SU-DHL-6 (cell line): ENCODE data around the gene PHF20.

Source experiments
- H2AFZ ChIP-seq: fragments of 200-600 bp; sonication (generic); 2 replicates; pipeline ENCODE4 v1.6.1; 2014; ENCODE audit warnings: low read depth, mild to moderate bottlenecking, moderate library complexity, mixed read lengths, antibody characterized with exemption, low read length; ENCODE audit not compliant: severe bottlenecking
- H3F3A ChIP-seq: fragments of 200-600 bp; shearing (Covaris generic); 2 replicates; pipeline ENCODE4 v1.6.0; 2016; ENCODE audit warnings: antibody characterized with exemption, mild to moderate bottlenecking; ENCODE audit not compliant: insufficient read depth
- H3K27ac ChIP-seq: fragments of 200-600 bp; sonication (generic); 2 replicates; pipeline ENCODE4 v1.5.1; 2016; ENCODE audit warnings: low read depth, mild to moderate bottlenecking, low read length, moderate library complexity, mixed read lengths
- H3K27me3 ChIP-seq: fragments of 200-600 bp; sonication (generic), shearing (Covaris generic); 2 replicates; pipeline ENCODE4 v1.6.0; 2014; ENCODE audit warnings: mild to moderate bottlenecking, low read length
- H3K36me3 ChIP-seq: fragments of 200-600 bp; sonication (generic); 2 replicates; pipeline ENCODE4 v1.6.1; 2014; ENCODE audit warnings: mild to moderate bottlenecking, low read length, mixed read lengths
- H3K4me2 ChIP-seq: fragments of 300-600, 200-600 bp; shearing (Covaris generic), sonication (generic); 2 replicates; pipeline ENCODE4 v1.6.0; 2014; ENCODE audit warnings: low read length, low read depth, mild to moderate bottlenecking; ENCODE audit not compliant: poor library complexity, severe bottlenecking
- H3K4me3 ChIP-seq: fragments of 200-600 bp; sonication (generic); 2 replicates; pipeline ENCODE4 v1.5.1; 2014; ENCODE audit warnings: antibody characterized with exemption, low read length, mild to moderate bottlenecking, mixed read lengths; ENCODE audit not compliant: insufficient read depth, poor library complexity, severe bottlenecking
- H3K79me2 ChIP-seq: fragments of 200-600 bp; sonication (generic); 2 replicates; pipeline ENCODE4 v1.6.1; 2014; ENCODE audit warnings: mild to moderate bottlenecking, low read length, moderate library complexity; ENCODE audit not compliant: insufficient read depth
- H3K9ac ChIP-seq: fragments of 200-600 bp; sonication (generic); 2 replicates; pipeline ENCODE4 v1.7.0; 2014; ENCODE audit warnings: mild to moderate bottlenecking, low read length
- H3K9me2 ChIP-seq: fragments of 200-600 bp; sonication (generic); replicated peaks from 2 replicates; pipeline ENCODE4 v1.6.1; 2014; ENCODE audit warnings: low read length; ENCODE audit not compliant: insufficient read depth
- H3K9me3 ChIP-seq: fragments of 200-600 bp; sonication (generic); 2 replicates; pipeline ENCODE4 v1.6.1; 2014; ENCODE audit warnings: low read length, mixed read lengths; ENCODE audit not compliant: insufficient read depth
- H4K20me1 ChIP-seq: fragments of 200-600 bp; sonication (generic); 2 replicates; pipeline ENCODE4 v1.6.1; 2014; ENCODE audit warnings: low read depth, mild to moderate bottlenecking, antibody characterized with exemption, low read length, moderate library complexity, mixed read lengths
- EZH2phosphoT487 ChIP-seq: fragments of 200-600 bp; sonication (generic), shearing (Covaris generic); conservative IDR thresholded peaks from 2 replicates; pipeline ENCODE4 v1.6.1; 2018; ENCODE audit warnings: mild to moderate bottlenecking, antibody characterized with exemption, low read length, moderate library complexity, mixed read lengths
- TF ChIP-seq, protein P1 (sequence below): fragments of 200-600 bp; sonication (generic); IDR thresholded peaks from one replicate; pipeline ENCODE4 v1.5.1; 2017; ENCODE audit warnings: antibody characterized with exemption, mild to moderate bottlenecking, low read length, moderate library complexity; ENCODE audit not compliant: insufficient read depth, poor library complexity, severe bottlenecking

Gene PHF20

DNA sequence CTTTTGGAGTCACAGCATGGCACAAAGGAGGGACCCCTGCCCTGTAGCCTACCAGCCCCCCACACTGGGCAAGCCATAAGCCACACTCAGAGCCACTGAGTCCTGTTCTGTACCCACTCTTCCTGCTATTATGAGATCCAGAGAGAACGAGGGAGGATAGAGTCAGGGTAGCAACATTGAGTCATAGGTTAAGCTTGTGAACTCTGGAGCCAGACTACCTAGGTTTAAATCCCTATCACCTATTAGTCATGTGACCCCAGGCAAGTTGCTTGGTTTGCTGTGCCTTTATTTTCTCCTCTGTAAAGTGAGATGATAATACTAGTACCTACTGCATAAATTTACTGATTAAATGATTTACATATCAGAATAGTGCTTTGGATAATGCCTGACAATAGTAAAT, 197.1 kb downstream of the PHF20 start:
- Histone ChIP-seq H3K27ac (no peak overlapping the region), H3F3A (no peaks in the 10 kb centered on the region), H3K27me3 (no peaks in the 10 kb centered on the region), H3K4me3 (no peak overlapping the region), H4K20me1 (no peaks in the 10 kb centered on the region), H3K4me2 (no peak overlapping the region), H3K9ac (no peak overlapping the region), H3K79me2 (no peaks in the 10 kb centered on the region), H3K9me2 (no peaks in the 10 kb centered on the region), H2AFZ (no peak overlapping the region), H3K36me3 (no peaks in the 10 kb centered on the region), H3K9me3 (no peaks in the 10 kb centered on the region)
- TF ChIP-seq EZH2phosphoT487: no peak

DNA sequence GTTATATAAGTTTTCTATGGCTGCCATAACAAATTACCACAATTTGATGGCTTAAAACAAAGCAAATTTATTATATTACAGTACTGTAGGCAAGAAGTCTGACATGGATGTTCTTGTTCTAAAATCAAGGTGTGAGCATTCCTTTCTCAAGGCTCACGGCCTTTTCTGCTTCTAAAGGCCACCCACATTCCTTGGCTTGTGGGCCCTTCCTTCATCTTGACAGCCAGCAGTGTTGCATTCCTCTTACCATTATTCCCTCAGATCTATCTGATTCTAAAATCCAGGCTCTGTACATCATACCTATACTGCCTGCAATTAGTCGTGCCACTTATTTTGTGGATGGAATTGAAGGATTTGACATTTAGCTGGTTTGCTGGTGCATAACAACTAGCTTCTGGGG, 200.2 kb downstream of the PHF20 start:
- Histone ChIP-seq H3K4me3 (no peak overlapping the region), H2AFZ (no peak overlapping the region), H3K9me2 (no peaks in the 10 kb centered on the region), H3F3A (no peaks in the 10 kb centered on the region), H3K9ac (no peak overlapping the region), H3K9me3 (no peaks in the 10 kb centered on the region), H3K4me2 (no peak overlapping the region), H3K36me3 (no peaks in the 10 kb centered on the region), H3K79me2 (no peaks in the 10 kb centered on the region), H3K27me3 (no peaks in the 10 kb centered on the region), H3K27ac (no peak overlapping the region), H4K20me1 (no peaks in the 10 kb centered on the region)
- TF ChIP-seq, protein P1, sequence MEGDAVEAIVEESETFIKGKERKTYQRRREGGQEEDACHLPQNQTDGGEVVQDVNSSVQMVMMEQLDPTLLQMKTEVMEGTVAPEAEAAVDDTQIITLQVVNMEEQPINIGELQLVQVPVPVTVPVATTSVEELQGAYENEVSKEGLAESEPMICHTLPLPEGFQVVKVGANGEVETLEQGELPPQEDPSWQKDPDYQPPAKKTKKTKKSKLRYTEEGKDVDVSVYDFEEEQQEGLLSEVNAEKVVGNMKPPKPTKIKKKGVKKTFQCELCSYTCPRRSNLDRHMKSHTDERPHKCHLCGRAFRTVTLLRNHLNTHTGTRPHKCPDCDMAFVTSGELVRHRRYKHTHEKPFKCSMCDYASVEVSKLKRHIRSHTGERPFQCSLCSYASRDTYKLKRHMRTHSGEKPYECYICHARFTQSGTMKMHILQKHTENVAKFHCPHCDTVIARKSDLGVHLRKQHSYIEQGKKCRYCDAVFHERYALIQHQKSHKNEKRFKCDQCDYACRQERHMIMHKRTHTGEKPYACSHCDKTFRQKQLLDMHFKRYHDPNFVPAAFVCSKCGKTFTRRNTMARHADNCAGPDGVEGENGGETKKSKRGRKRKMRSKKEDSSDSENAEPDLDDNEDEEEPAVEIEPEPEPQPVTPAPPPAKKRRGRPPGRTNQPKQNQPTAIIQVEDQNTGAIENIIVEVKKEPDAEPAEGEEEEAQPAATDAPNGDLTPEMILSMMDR: no peak
- TF ChIP-seq EZH2phosphoT487: no peak

GRCh38 chr20:35972462-35972861, 200.6 kb downstream of the PHF20 start:
- Histone ChIP-seq H3K4me3 (no peak overlapping the region), H3K4me2 (no peak overlapping the region), H3K9ac (no peak overlapping the region), H3K27me3 (no peaks in the 10 kb centered on the region), H4K20me1 (no peaks in the 10 kb centered on the region), H3K79me2 (no peaks in the 10 kb centered on the region), H3F3A (no peaks in the 10 kb centered on the region), H3K9me2 (no peaks in the 10 kb centered on the region), H3K9me3 (no peaks in the 10 kb centered on the region), H2AFZ (no peak overlapping the region), H3K27ac (no peak overlapping the region), H3K36me3 (no peaks in the 10 kb centered on the region)
- TF ChIP-seq, protein P1: no peak
- TF ChIP-seq EZH2phosphoT487: no peak

DNA sequence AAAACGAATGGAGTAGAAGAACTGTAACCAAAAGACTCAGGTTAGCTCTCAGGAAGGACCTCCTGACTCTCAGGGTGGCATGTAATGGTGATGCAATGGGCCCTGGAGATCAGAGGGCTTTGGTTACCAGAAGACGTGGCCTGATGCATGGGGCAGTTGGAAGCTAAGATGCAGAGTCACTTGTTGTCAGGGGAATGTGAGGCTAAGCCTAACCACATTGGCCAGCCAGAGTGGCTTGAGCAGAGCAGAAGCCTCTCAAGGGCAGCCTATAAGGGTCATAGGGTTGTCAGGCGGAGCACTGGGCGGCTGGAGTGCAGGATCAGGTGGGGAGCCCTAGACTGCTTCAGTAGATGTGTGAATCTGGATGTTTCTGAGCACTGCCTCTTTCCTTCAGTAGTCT, 202.4 kb downstream of the PHF20 start:
- H3K27me3 ChIP-seq: no peaks in the 10 kb centered on the region
- H3K79me2 ChIP-seq: no peaks in the 10 kb centered on the region
- TF ChIP-seq, protein P1: no peak
- no peak for TF ChIP-seq EZH2phosphoT487

More for the DNA sequence above, 202.4 kb downstream of the PHF20 start:
- Histone ChIP-seq H2AFZ (no peak overlapping the region), H3K9me2 (no peaks in the 10 kb centered on the region), H3K4me3 (no peak overlapping the region), H3K36me3 (no peaks in the 10 kb centered on the region), H3K4me2 (no peak overlapping the region), H4K20me1 (no peaks in the 10 kb centered on the region), H3K27ac (no peak overlapping the region), H3K9me3 (no peaks in the 10 kb centered on the region), H3F3A (no peaks in the 10 kb centered on the region), H3K9ac (no peak overlapping the region)
